Epithelial cell of umbilical artery (primary cell): Measurements from ENCODE around the gene CIART. TPM values are rescaled to one million over a fixed set of nuclear protein-coding genes. Genes with fewer than 3 reads are reported as not detected.

ENCODE experiments used
- total RNA-seq: library from RNA; depleted of rRNA; stranded (reverse); fragments of >200 nt; gene quantifications from 2 replicates; pipeline ENCODE4 v1.2.3, GENCODE V29; 2014

The CIART gene, protein sequence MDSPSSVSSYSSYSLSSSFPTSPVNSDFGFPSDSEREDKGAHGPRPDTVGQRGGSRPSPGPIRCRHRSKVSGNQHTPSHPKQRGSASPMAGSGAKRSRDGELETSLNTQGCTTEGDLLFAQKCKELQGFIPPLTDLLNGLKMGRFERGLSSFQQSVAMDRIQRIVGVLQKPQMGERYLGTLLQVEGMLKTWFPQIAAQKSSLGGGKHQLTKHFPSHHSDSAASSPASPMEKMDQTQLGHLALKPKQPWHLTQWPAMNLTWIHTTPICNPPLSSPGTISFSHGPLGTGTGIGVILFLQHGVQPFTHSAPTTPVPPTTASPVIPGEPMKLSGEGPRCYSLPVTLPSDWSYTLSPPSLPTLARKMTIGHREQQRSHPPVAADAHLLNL
- total RNA-seq, result 0.61 and 0.65 TPM in 2 replicates

GRCh38 chr1:150281758-150282557 is at the start of gene CIART:
TSS of gene CIART (plus strand) at chr1:150282554. CDS start at chr1:150283268, 714 bp downstream.

DNA sequence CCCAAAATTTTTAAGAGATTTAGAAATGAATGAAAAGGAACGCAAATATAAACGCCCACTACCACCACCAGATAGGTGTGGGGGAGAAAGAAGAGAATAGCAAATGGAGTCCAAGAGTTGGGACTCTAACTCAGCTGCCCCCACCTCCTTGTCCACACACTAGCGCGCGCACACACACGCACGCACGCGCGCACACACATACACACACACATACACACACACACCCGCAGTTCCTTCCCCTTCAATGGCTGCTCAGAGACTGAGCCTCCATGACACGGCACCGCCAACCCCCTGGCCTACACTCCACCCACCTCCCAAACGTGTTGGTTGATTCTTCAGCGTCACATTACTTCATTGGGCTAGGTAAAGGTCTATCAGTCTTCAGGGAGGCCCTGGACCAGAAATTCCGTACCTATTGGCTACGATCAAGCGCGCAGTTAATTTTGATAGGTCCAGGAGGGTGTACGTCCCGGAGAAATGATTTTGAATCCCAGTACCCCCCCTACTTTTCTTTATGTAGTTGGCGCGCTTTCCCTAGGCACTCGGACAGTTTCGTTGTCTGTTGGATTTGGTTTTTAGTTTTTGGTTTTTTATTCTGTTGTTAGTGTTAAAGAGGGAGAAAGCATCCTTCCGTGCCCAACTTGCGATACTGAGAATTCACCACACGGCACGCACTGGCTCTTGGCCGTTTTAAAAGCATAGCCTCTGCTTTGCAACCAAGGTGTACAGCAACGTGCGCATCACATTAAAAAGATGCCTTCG is 46.3 kb upstream of the CIART start, which contains the start of gene ANP32E:
Gene ANP32E (minus strand): TSS at position 261 of the 762 bp plus-strand sequence. CDS start 326 bp downstream, outside the sequence.

DNA sequence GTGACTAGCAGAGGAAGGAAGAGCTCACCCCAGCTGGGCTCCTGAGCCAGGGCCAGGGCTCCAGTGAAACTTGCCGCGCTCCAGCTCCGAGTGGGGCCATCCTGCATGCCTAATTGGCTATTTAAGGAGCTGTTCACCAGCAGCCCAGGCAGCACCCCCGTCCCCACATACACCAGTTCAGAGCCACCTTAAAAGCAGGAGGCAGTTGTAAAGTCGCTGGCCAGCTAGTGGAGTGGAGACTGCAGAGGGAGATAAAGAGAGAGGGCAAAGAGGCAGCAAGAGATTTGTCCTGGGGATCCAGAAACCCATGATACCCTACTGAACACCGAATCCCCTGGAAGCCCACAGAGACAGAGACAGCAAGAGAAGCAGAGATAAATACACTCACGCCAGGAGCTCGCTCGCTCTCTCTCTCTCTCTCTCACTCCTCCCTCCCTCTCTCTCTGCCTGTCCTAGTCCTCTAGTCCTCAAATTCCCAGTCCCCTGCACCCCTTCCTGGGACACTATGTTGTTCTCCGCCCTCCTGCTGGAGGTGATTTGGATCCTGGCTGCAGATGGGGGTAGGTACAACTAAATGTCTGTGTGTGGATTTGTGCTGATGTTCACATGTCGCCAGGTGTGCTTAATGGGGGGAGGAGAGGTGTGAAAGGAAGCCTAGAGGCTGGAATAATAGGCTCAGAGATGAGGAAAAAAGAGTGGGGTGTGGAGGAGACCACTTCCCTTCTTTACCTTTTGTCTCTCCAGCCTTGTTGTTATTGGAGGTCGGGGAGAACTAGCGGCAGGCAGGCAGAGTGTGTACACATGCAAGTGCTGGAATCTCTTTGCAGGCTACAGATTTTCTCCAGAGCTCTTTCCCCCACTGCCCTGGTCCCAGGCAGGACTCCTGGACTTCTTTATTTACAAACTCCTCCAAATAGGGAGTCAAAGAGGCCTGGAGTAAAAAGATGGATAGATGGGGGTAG is 24.4 kb upstream of the CIART start, which contains the start of gene CA14:
Gene CA14 (plus strand): TSS at position 151 of the 962 bp plus-strand sequence. CDS start 355 bp downstream, at position 506.

GRCh38 chr1:150268705-150269403 is 13.5 kb upstream of the CIART start, which contains the start of gene APH1A:
TSS of gene APH1A (minus strand) at chr1:150269016. CDS start at chr1:150268810, 206 bp downstream.

GRCh38 chr1:150293433-150294253 is 11.3 kb downstream of the CIART start, which contains the start of gene MRPS21:
TSS of gene MRPS21 (plus strand) at chr1:150293861. CDS start at chr1:150294367, 506 bp downstream.

Other genes starting within 250 kb of the CIART start
- gene VPS45, start 214.8 kb upstream of the CIART start, total RNA-seq, result 23.1 and 32.5 TPM in 2 replicates
- gene PLEKHO1, start 132.6 kb upstream of the CIART start, total RNA-seq, result 48.4 and 50.2 TPM in 2 replicates
- 33.8 and 41.5 TPM in 2 replicates for gene ANP32E, start 46.4 kb upstream of the CIART start, total RNA-seq
- not detected in 2 replicates for gene CA14, start 24.8 kb upstream of the CIART start, total RNA-seq
- 109 and 134 TPM in 2 replicates for gene APH1A, start 13.5 kb upstream of the CIART start, total RNA-seq
- 41.2 and 74.7 TPM in 2 replicates for gene C1orf54, start 9.8 kb upstream of the CIART start, total RNA-seq
- 52.0 and 80.7 TPM in 2 replicates for gene MRPS21, start 11.3 kb downstream of the CIART start, total RNA-seq
- gene PRPF3, start 39.0 kb downstream of the CIART start, total RNA-seq, result 34.8 and 52.0 TPM in 2 replicates
- gene RPRD2, start 81.6 kb downstream of the CIART start, total RNA-seq, result 5.2 and 7.4 TPM in 2 replicates
- gene TARS2, start 204.9 kb downstream of the CIART start, total RNA-seq, result 13.6 and 14.9 TPM in 2 replicates
- gene ECM1, start 225.6 kb downstream of the CIART start, total RNA-seq, result 0.32 and 0.46 TPM in 2 replicates
- gene FALEC, start 233.2 kb downstream of the CIART start, total RNA-seq, result not detected in 2 replicates